ENCODE measurements around the gene CPD.
A peak's percentile ranks its signal among the peaks of the same experiment; 100 is the strongest.
"Not testable (repeated sequence)": the region's sequence is repeated elsewhere in the genome, so short reads cannot be mapped to it uniquely, and the experiment has no call there.

CPD gene

DNA sequence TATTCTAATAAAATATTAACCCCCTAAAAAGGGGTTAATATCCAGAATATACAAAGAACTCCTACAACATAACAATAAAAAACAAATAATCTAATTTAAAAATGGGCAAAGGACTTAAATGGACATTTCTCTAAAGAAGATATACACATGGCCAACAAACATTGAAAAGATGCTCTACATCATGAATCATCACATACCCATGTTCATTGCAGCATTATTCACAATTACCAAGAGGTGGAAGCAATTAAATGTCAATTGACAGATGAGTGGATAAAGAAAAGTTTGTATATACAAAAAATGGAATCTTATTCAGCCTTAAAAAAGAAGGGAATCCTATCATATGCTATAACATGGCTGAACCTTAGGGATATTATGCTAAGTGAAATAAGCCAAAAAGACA is 36.8 kb downstream of the CPD start:
- TF ChIP-seq POLR2AphosphoS5 (IDR thresholded peaks at IDR 0.05; ENCODE audit: low read depth, low read length): no peak
- TF ChIP-seq PAX5 (IDR thresholded peaks at IDR 0.05; ENCODE audit: insufficient read depth, low read length, severe bottlenecking): no peak
- DNase-seq (ENCODE audit: insufficient read length, low spot score) (no peak), FAIRE-seq (no peak)

DNA sequence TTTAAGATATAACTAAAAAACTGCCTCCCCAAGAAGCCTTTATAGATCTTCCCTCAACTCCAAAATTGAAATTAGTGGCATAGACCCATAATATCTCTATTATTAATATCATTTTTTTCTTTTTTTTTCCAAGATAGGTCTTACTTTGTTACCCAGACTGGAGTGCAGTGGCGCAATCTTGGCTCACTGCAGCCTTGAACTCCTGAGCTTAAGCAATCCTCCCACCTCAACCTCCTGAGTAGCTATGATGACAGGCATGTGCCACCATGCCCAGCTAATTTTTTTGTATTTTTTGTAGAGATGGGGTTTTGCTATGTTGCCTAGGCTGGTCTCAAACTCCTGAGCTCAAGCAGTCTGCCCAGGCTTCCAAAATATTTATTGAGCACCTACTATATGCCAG is 39.3 kb downstream of the CPD start:
- not testable (repeated sequence) for FAIRE-seq; DNase-seq (ENCODE audit: insufficient read length, low spot score)

DNA sequence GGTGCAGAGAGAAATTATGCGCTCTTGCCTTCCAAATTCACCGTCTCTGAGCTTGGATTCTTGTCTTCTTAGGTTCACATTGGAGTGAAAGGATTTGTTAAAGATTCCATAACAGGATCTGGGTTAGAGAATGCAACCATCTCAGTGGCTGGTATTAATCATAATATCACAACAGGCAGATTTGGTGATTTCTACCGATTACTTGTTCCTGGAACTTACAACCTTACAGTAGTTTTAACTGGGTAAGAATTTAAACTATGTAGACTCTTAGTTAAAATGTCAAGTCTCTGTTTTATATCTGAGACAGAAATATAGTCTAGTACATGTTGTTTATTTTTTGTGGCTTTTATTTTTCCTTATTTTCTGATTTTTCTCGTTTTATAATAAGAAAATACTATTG is 42.9 kb downstream of the CPD start:
- FAIRE-seq (no peak), DNase-seq (ENCODE audit: insufficient read length, low spot score) (no peak)

DNA sequence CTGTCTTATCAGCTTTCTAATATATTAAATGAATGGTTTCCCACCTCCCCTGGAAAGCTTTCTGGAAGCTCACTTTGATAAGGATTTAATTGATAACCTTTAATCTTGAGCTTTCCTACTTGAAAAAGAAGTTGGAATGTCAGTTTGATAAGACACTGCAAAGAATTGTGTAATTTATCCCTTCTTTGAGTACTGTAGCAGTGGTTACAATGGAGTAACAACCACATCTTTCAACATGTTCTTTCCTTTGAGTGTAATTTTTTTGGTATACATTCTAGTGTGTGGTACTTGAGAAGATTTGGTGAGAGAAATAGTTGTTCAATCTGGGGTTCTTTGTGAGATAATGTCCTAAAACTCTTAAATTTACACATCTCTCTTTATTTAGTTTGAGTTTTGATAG is 43.4 kb downstream of the CPD start:
- DNase-seq (ENCODE audit: insufficient read length, low spot score): no peak

More for the DNA sequence above, 42.9 kb downstream of the CPD start:
- no peak for TF ChIP-seq PAX5 (IDR thresholded peaks at IDR 0.05; ENCODE audit: insufficient read depth, low read length, severe bottlenecking)
- no peak for TF ChIP-seq POLR2AphosphoS5 (IDR thresholded peaks at IDR 0.05; ENCODE audit: low read depth, low read length)
- TF ChIP-seq POLR2A (IDR thresholded peaks at IDR 0.05; ENCODE audit: low read depth, low read length): no peak
- no peak for TF ChIP-seq POU2F2 (IDR thresholded peaks at IDR 0.05; ENCODE audit: low read depth, low read length)
- no peak for TF ChIP-seq SPI1 (IDR thresholded peaks at IDR 0.05; ENCODE audit: low read depth, low read length)
- TF ChIP-seq TAF1 (IDR thresholded peaks at IDR 0.05; ENCODE audit: low read depth, low read length): no peak

DNA sequence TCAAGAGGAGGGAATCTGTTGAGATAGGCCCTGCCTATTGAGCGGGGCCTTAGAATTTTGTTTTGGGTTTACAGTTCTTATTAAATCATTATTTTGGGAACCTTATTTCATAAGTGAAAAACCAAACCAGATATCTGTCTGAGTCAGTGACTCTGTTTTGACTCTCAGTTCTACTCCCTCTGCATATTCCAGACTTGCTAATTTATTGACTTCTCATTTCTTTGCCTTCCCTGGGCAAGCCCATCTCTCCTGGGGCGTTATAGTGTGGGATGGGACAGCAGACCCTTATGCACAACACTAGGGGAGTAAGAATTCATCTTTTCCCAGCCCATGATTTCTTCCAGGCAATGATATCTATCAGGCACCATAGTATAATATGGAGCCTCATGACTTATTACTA is 45.7 kb downstream of the CPD start:
- no peak for TF ChIP-seq POU2F2 (IDR thresholded peaks at IDR 0.05; ENCODE audit: low read depth, low read length)
- TF ChIP-seq SPI1 (IDR thresholded peaks at IDR 0.05; ENCODE audit: low read depth, low read length): no peak
- no peak for TF ChIP-seq TAF1 (IDR thresholded peaks at IDR 0.05; ENCODE audit: low read depth, low read length)
- no peak for TF ChIP-seq POLR2A (IDR thresholded peaks at IDR 0.05; ENCODE audit: low read depth, low read length)
- TF ChIP-seq PAX5 (IDR thresholded peaks at IDR 0.05; ENCODE audit: insufficient read depth, low read length, severe bottlenecking): no peak
- no peak for TF ChIP-seq POLR2AphosphoS5 (IDR thresholded peaks at IDR 0.05; ENCODE audit: low read depth, low read length)
- FAIRE-seq: no peak
- DNase-seq (ENCODE audit: insufficient read length, low spot score): no peak

More for the DNA sequence above, 43.4 kb downstream of the CPD start:
- FAIRE-seq: no peak
- no peak for TF ChIP-seq POU2F2 (IDR thresholded peaks at IDR 0.05; ENCODE audit: low read depth, low read length)
- no peak for TF ChIP-seq SPI1 (IDR thresholded peaks at IDR 0.05; ENCODE audit: low read depth, low read length)
- no peak for TF ChIP-seq PAX5 (IDR thresholded peaks at IDR 0.05; ENCODE audit: insufficient read depth, low read length, severe bottlenecking)

DNA sequence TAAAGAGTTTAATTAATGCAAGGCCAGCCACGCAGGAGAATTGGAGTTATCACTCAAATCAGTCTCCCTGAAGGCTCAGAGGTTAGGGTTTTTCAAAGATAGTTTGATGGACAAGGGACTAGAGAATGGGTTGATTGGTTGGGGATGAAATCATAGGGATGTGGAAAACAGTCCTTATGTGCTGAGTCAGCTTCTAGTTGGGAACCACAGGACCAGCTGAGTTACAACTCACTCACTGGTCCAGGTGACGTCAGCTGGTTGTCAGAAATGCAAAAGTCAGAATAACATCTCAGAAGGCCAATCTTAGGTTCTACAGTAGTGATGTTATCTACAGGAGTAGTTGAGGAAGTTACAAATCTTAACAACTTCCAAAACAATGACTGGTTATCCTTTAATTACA is 47.6 kb downstream of the CPD start:
- TF ChIP-seq TAF1 (IDR thresholded peaks at IDR 0.05; ENCODE audit: low read depth, low read length): no peak
- no peak for TF ChIP-seq POU2F2 (IDR thresholded peaks at IDR 0.05; ENCODE audit: low read depth, low read length)
- TF ChIP-seq PAX5 (IDR thresholded peaks at IDR 0.05; ENCODE audit: insufficient read depth, low read length, severe bottlenecking): no peak
- FAIRE-seq: no peak
- DNase-seq (ENCODE audit: insufficient read length, low spot score): no peak

DNA sequence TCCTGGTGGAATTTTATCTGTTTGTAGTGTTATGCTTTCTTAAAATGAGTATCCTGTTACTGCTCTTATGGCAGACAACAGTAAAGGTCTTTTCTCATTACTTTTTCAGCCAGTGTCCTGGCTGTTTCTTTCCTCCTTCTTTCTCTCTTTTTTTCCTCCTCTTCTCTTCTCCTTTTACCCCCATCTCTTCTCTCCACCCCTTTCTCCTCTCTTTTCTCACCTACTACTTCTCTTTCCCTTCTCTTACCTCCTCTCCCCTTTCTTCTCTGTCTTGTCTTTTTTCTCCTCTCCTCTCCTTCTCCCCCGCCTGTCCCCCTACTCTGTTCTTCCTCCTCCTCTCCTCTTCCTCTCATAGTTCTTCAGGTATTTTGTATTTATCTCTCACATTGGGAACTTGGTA is 48.9 kb downstream of the CPD start:
- TF ChIP-seq POU2F2 (IDR thresholded peaks at IDR 0.05; ENCODE audit: low read depth, low read length) (no peak), POLR2A (IDR thresholded peaks at IDR 0.05; ENCODE audit: low read depth, low read length) (no peak), SPI1 (IDR thresholded peaks at IDR 0.05; ENCODE audit: low read depth, low read length) (no peak), PAX5 (IDR thresholded peaks at IDR 0.05; ENCODE audit: insufficient read depth, low read length, severe bottlenecking) (no peak), POLR2AphosphoS5 (IDR thresholded peaks at IDR 0.05; ENCODE audit: low read depth, low read length) (no peak), TAF1 (IDR thresholded peaks at IDR 0.05; ENCODE audit: low read depth, low read length) (no peak)
- FAIRE-seq (no peak), DNase-seq (ENCODE audit: insufficient read length, low spot score) (no peak)

DNA sequence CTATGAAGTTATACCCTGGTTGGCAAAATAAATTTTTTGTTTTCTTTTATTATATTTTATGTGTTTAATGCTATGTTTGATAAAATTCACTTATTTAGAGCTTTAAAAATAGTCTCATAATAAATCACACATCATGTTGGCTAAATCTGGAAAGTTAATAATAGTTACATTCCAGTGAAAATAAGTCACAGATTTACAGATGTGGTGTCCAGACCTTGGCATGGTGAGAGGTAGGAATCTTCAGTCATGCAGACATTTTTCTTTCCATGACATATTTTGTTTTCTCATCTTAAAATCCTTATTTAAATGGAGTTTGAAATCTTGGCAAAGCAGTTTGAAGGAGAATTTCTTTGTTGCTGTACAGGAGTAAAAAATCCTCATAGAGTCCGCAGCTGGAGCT is 50.4 kb downstream of the CPD start:
- TF ChIP-seq POLR2A (IDR thresholded peaks at IDR 0.05; ENCODE audit: low read depth, low read length): no peak
- TF ChIP-seq POU2F2 (IDR thresholded peaks at IDR 0.05; ENCODE audit: low read depth, low read length): no peak
- TF ChIP-seq TAF1 (IDR thresholded peaks at IDR 0.05; ENCODE audit: low read depth, low read length): no peak
- TF ChIP-seq PAX5 (IDR thresholded peaks at IDR 0.05; ENCODE audit: insufficient read depth, low read length, severe bottlenecking): no peak
- no peak for TF ChIP-seq SPI1 (IDR thresholded peaks at IDR 0.05; ENCODE audit: low read depth, low read length)
- no peak for FAIRE-seq

DNA sequence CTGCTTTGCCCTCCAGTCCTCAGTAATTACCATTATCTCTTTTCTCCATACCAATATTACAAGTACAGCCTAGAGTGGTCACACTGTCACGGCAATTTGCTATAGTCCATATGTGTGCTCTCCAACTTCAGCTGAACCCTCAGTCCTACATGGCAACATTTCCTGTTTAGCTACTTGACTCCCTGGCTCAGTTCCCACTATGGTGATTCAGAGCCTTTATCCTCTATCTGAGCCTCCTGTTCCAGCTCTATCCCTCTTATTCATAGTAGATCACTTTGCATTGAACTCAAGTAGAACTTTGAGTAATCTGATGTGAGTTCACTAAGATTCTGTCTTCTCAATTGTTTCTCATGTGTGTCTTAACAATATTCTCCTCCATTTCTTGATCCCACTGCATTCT is 54.8 kb downstream of the CPD start:
- DNase-seq (ENCODE audit: insufficient read length, low spot score) (no peak), FAIRE-seq (peak; percentile 56)
- TF ChIP-seq TAF1 (IDR thresholded peaks at IDR 0.05; ENCODE audit: low read depth, low read length): no peak
- TF ChIP-seq POU2F2 (IDR thresholded peaks at IDR 0.05; ENCODE audit: low read depth, low read length): no peak
- no peak for TF ChIP-seq POLR2A (IDR thresholded peaks at IDR 0.05; ENCODE audit: low read depth, low read length)
- no peak for TF ChIP-seq POLR2AphosphoS5 (IDR thresholded peaks at IDR 0.05; ENCODE audit: low read depth, low read length)
- TF ChIP-seq SPI1 (IDR thresholded peaks at IDR 0.05; ENCODE audit: low read depth, low read length): no peak
- TF ChIP-seq PAX5 (IDR thresholded peaks at IDR 0.05; ENCODE audit: insufficient read depth, low read length, severe bottlenecking): no peak

More for the DNA sequence above, 50.4 kb downstream of the CPD start:
- DNase-seq (ENCODE audit: insufficient read length, low spot score): no peak

DNA sequence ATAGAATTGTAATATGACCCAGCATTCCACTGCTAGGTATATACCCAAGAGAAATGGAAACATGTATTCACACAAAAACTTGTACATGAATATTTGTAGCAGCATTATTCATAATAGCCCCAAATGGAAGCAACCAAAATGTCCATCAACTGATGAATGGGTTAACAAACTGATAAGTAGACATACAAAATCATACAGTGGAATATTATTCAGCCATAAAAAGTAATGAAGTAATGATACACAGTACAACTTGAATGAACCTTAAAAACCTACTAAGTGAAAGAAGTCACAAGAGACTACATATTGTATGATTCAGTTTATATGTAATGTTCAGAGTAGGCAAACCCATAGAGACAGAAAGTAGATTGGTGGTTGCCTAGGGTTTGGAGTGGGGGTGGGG is 58.0 kb downstream of the CPD start:
- DNase-seq (ENCODE audit: insufficient read length, low spot score) (no peak), FAIRE-seq (no peak)
- TF ChIP-seq TAF1 (IDR thresholded peaks at IDR 0.05; ENCODE audit: low read depth, low read length) (no peak), POU2F2 (IDR thresholded peaks at IDR 0.05; ENCODE audit: low read depth, low read length) (no peak), POLR2AphosphoS5 (IDR thresholded peaks at IDR 0.05; ENCODE audit: low read depth, low read length) (no peak), POLR2A (IDR thresholded peaks at IDR 0.05; ENCODE audit: low read depth, low read length) (no peak), PAX5 (IDR thresholded peaks at IDR 0.05; ENCODE audit: insufficient read depth, low read length, severe bottlenecking) (no peak), SPI1 (IDR thresholded peaks at IDR 0.05; ENCODE audit: low read depth, low read length) (no peak)

DNA sequence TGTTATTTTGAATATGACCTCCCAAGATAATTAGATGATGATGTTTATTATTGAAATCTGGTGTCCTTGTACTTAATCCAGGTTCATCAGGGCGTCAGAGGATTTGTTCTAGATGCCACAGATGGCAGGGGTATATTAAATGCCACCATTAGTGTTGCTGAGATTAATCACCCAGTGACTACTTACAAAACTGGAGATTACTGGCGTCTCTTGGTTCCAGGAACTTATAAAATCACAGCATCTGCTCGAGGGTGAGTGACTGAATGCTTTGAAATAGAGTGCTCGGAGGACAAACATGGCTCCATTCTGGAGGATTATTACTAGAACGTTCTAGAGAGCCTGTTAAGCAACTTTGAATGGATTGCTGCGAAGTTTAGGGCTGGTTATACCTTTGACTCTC is 65.0 kb downstream of the CPD start:
- DNase-seq (ENCODE audit: insufficient read length, low spot score): no peak
- TF ChIP-seq POU2F2 (IDR thresholded peaks at IDR 0.05; ENCODE audit: low read depth, low read length) (no peak), PAX5 (IDR thresholded peaks at IDR 0.05; ENCODE audit: insufficient read depth, low read length, severe bottlenecking) (no peak), TAF1 (IDR thresholded peaks at IDR 0.05; ENCODE audit: low read depth, low read length) (no peak), SPI1 (IDR thresholded peaks at IDR 0.05; ENCODE audit: low read depth, low read length) (no peak), POLR2AphosphoS5 (IDR thresholded peaks at IDR 0.05; ENCODE audit: low read depth, low read length) (no peak), POLR2A (IDR thresholded peaks at IDR 0.05; ENCODE audit: low read depth, low read length) (no peak)
- FAIRE-seq: no peak

DNA sequence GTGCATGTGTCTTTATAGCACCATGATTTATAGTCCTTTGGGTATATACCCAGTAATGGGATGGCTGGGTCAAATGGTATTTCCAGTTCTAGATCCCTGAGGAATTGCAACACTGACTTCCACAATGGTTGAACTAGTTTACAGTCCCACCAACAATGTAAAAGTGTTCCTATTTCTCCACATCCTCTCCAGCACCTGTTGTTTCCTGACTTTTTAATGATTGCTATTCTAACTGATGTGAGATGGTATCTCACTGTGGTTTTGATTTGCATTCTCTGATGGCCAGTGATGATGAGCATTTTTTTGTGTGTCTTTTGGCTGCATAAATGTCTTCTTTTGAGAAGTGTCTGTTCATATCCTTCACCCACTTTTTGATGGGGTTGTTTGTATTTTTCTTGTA is 67.9 kb downstream of the CPD start:
- FAIRE-seq; DNase-seq (ENCODE audit: insufficient read length, low spot score): not testable (repeated sequence)
